GM18499 (cell line): ENCODE data around the gene PLEKHN1.

ENCODE experiments used
- ATAC-seq: cut with Tn5 transposase; IDR thresholded peaks from one replicate; pipeline ENCODE4 v1.9.1; 2021; ENCODE audit warnings: moderate number of reproducible peaks; ENCODE audit not compliant: insufficient read depth, unreplicated experiment

PLEKHN1 gene

GRCh38 chr1:966135-966703 lies at the start of gene PLEKHN1:
Gene PLEKHN1, plus strand, starts transcription at chr1:966482. Its CDS starts 50 bp downstream, at chr1:966532.
- no peak for ATAC-seq

GRCh38 chr1:917076-917459 lies 49.2 kb upstream of the PLEKHN1 start:
- no peak for ATAC-seq

GRCh38 chr1:917466-918091 lies 48.7 kb upstream of the PLEKHN1 start:
- no peak for ATAC-seq

- ATAC-seq: no peak
Measured at GRCh38 chr1:918353-918752, 47.9 kb upstream of the PLEKHN1 start.

GRCh38 chr1:918843-919242 lies 47.4 kb upstream of the PLEKHN1 start:
- ATAC-seq: no peak

- ATAC-seq: no peak
Measured at GRCh38 chr1:919271-919872, 46.9 kb upstream of the PLEKHN1 start.

- no peak for ATAC-seq
Measured at GRCh38 chr1:920010-920409, 46.3 kb upstream of the PLEKHN1 start.

GRCh38 chr1:920521-920920 lies 45.8 kb upstream of the PLEKHN1 start:
- ATAC-seq: no peak

- ATAC-seq: no peak
Measured at GRCh38 chr1:921011-921837, 45.1 kb upstream of the PLEKHN1 start.

GRCh38 chr1:923131-923990 lies 42.9 kb upstream of the PLEKHN1 start, which contains the start of gene SAMD11:
Gene SAMD11, plus strand, starts transcription at chr1:923923. Its CDS starts 509 bp downstream, at chr1:924432.
- no peak for ATAC-seq

GRCh38 chr1:923991-924655 lies 42.2 kb upstream of the PLEKHN1 start:
- ATAC-seq: no peak

- ATAC-seq: no peak
Measured at GRCh38 chr1:924656-925560, 41.4 kb upstream of the PLEKHN1 start.

GRCh38 chr1:925561-926421 lies 40.5 kb upstream of the PLEKHN1 start:
- ATAC-seq: no peak

- no peak for ATAC-seq
Measured at GRCh38 chr1:927234-927633, 39.0 kb upstream of the PLEKHN1 start.

GRCh38 chr1:927748-928147 lies 38.5 kb upstream of the PLEKHN1 start:
- no peak for ATAC-seq

GRCh38 chr1:928825-929661 lies 37.2 kb upstream of the PLEKHN1 start:
- no peak for ATAC-seq
